H1 (cell line): ENCODE measurements around the gene GSX1. TPM values are rescaled to one million over a fixed set of nuclear protein-coding genes. Genes with fewer than 3 reads are reported as not detected.

Experiments used
- CTCF ChIA-PET: fragments of 300-600 bp; sonication (Branson Sonifier 250); formaldehyde crosslinking; loops from one replicate; lab custom pipeline; 2021; ENCODE audit not compliant: partially characterized antibody; lab: Charles Lee
- POLR2A ChIA-PET: fragments of 300-600 bp; sonication (Branson Sonifier 250); formaldehyde crosslinking; loops from one replicate; lab custom pipeline; 2021; ENCODE audit warnings: inconsistent platforms; ENCODE audit not compliant: partially characterized antibody; lab: Charles Lee
- DNase-seq, 2 experiments: peaks; one replicate each; pipeline versions ENCODE4 v3.0.0 to v3.0.0-alpha.2; 2010 to 2022; ENCODE audit warnings: low spot score in 2 of 2, low read depth in 1 of 2, mixed read lengths in 1 of 2
- FAIRE-seq: peaks from 2 replicates; lab custom pipeline; 2011; peaks lifted over from hg19 to GRCh38; lab: Jason Lieb, UNC
- H2AFZ ChIP-seq: 2 replicates; pipeline ENCODE4 v1.8.1; 2012; ENCODE audit warnings: low read length, inconsistent platforms
- H2AK5ac ChIP-seq: 2 replicates; pipeline ENCODE4 v1.6.1; 2013; ENCODE audit warnings: low read depth, low read length
- H2BK120ac ChIP-seq: replicated peaks from 2 replicates; pipeline ENCODE3; 2013; ENCODE audit warnings: low read depth, low read length, inconsistent platforms
- H2BK12ac ChIP-seq: 2 replicates; pipeline ENCODE4 v1.6.1; 2013; ENCODE audit warnings: low read depth, low read length
- H2BK15ac ChIP-seq: 2 replicates; pipeline ENCODE4 v1.6.1; 2013; ENCODE audit warnings: low read length
- H2BK20ac ChIP-seq: 2 replicates; pipeline ENCODE4 v1.6.1; 2013; ENCODE audit warnings: low read length
- H2BK5ac ChIP-seq: 2 replicates; pipeline ENCODE4 v1.6.1; 2013; ENCODE audit warnings: low read depth, low read length
- H3K14ac ChIP-seq: 2 replicates; pipeline ENCODE4 v1.6.1; 2013; ENCODE audit warnings: inconsistent platforms; ENCODE audit not compliant: insufficient read length
- H3K18ac ChIP-seq: 2 replicates; pipeline ENCODE4 v1.6.1; 2013; ENCODE audit warnings: low read length; ENCODE audit errors: extremely low read depth
- H3K23ac ChIP-seq: 2 replicates; pipeline ENCODE4 v1.6.1; 2013; ENCODE audit warnings: inconsistent platforms; ENCODE audit not compliant: insufficient read length
- H3K23me2 ChIP-seq: 2 replicates; pipeline ENCODE4 v1.6.1; 2013; ENCODE audit warnings: low read depth, low read length
- H3K27ac ChIP-seq: 2 replicates; pipeline ENCODE4 v1.6.1; 2011; ENCODE audit warnings: low read depth, low read length, inconsistent platforms
- H3K27me3 ChIP-seq, 4 experiments: replicated peaks in 1 of 4; 1 replicate in 1 of 4; 2 replicates in 3 of 4; pipeline versions ENCODE4 v1.6.1 to v1.8.1; 2011 to 2013; ENCODE audit warnings: low read length in 3 of 4, mild to moderate bottlenecking in 3 of 4, inconsistent platforms in 2 of 4, mixed read lengths in 2 of 4, moderate library complexity in 1 of 4; ENCODE audit not compliant: control insufficient read depth in 3 of 4, insufficient read depth in 3 of 4; ENCODE audit errors: extremely low read depth in 1 of 4
- H3K36me3 ChIP-seq, 4 experiments: 2 replicates each; pipeline versions ENCODE4 v1.6.1 to v1.8.1; 2011 to 2013; ENCODE audit warnings: mild to moderate bottlenecking in 4 of 4, low read length in 3 of 4, moderate library complexity in 2 of 4, control low read depth in 1 of 4, inconsistent platforms in 1 of 4; ENCODE audit not compliant: insufficient read depth in 4 of 4, control insufficient read depth in 2 of 4
- H3K4ac ChIP-seq: replicated peaks from 2 replicates; pipeline ENCODE3; 2013; ENCODE audit warnings: low read length, low read depth, mixed read lengths, inconsistent platforms; ENCODE audit not compliant: insufficient read length
- H3K4me1 ChIP-seq, 4 experiments: replicated peaks in 1 of 4; 1 replicate in 1 of 4; 2 replicates in 3 of 4; pipeline versions ENCODE4 v1.6.1 to v1.8.1; 2011 to 2013; ENCODE audit warnings: low read length in 3 of 4, inconsistent platforms in 2 of 4, mixed read lengths in 1 of 4; ENCODE audit not compliant: insufficient read depth in 4 of 4, control insufficient read depth in 3 of 4
- H3K4me2 ChIP-seq, 2 experiments: 2 replicates each; pipeline versions ENCODE4 v1.6.1 to v1.8.1; 2011 to 2013; ENCODE audit warnings: low read depth in 2 of 2, low read length in 2 of 2, control low read depth in 1 of 2, inconsistent platforms in 1 of 2, mild to moderate bottlenecking in 1 of 2; ENCODE audit not compliant: insufficient read depth in 1 of 2
- H3K4me3 ChIP-seq, 4 experiments: fragments of 200-600, 300-600 bp in 1 of 4; sonication (generic), shearing (Covaris generic), sonication (Bioruptor Twin) in 1 of 4; 2 replicates each; pipeline versions ENCODE4 v1.5.1 to v1.8.1; 2011 to 2016; ENCODE audit warnings: low read length in 4 of 4, low read depth in 3 of 4, control low read depth in 2 of 4, inconsistent platforms in 2 of 4, mild to moderate bottlenecking in 2 of 4, mixed read lengths in 1 of 4, moderate library complexity in 1 of 4; ENCODE audit not compliant: insufficient read depth in 2 of 4; ENCODE audit errors: extremely low read depth in 1 of 4
- H3K56ac ChIP-seq: replicated peaks from 2 replicates; pipeline ENCODE3; 2013; ENCODE audit warnings: low read depth, mild to moderate bottlenecking, mixed read lengths, low read length, inconsistent platforms; ENCODE audit not compliant: insufficient read length
- H3K79me1 ChIP-seq: 2 replicates; pipeline ENCODE4 v1.6.1; 2013; ENCODE audit warnings: low read depth, low read length, control low read depth
- H3K79me2 ChIP-seq, 2 experiments: 2 replicates each; pipeline versions ENCODE4 v1.6.1 to v1.8.1; 2012 to 2013; ENCODE audit warnings: low read length in 2 of 2, mild to moderate bottlenecking in 2 of 2, inconsistent platforms in 1 of 2; ENCODE audit not compliant: insufficient read depth in 2 of 2, control insufficient read depth in 1 of 2
- H3K9ac ChIP-seq, 4 experiments: replicated peaks in 1 of 4; 1 replicate in 1 of 4; 2 replicates in 3 of 4; pipeline versions ENCODE4 v1.6.1 to v1.8.1; 2011 to 2013; ENCODE audit warnings: low read depth in 3 of 4, low read length in 3 of 4, control low read depth in 2 of 4, mild to moderate bottlenecking in 2 of 4, moderate library complexity in 2 of 4, inconsistent platforms in 1 of 4; ENCODE audit errors: extremely low read depth in 1 of 4
- H3K9me3 ChIP-seq, 2 experiments: 2 replicates each; pipeline versions ENCODE4 v1.6.1 to v1.8.1; 2012 to 2013; ENCODE audit warnings: mild to moderate bottlenecking in 2 of 2, moderate library complexity in 2 of 2, control low read depth in 1 of 2, inconsistent platforms in 1 of 2, low read depth in 1 of 2, low read length in 1 of 2, mixed read lengths in 1 of 2; ENCODE audit not compliant: insufficient read depth in 2 of 2
- H4K20me1 ChIP-seq, 2 experiments: replicated peaks in 1 of 2; 2 replicates each; pipeline versions ENCODE3 to v1.8.1; 2011 to 2013; ENCODE audit warnings: inconsistent platforms in 2 of 2, low read length in 2 of 2, mild to moderate bottlenecking in 1 of 2; ENCODE audit not compliant: insufficient read depth in 2 of 2, control insufficient read depth in 1 of 2
- H4K5ac ChIP-seq: 2 replicates; pipeline ENCODE4 v1.6.1; 2013; ENCODE audit warnings: low read length, low read depth, mixed read lengths, inconsistent platforms; ENCODE audit not compliant: insufficient read length
- H4K8ac ChIP-seq: 2 replicates; pipeline ENCODE4 v1.8.0; 2013; ENCODE audit warnings: mild to moderate bottlenecking, moderate library complexity, low read length, inconsistent platforms; ENCODE audit not compliant: insufficient read depth; ENCODE audit errors: extremely low read depth
- H4K91ac ChIP-seq: replicated peaks from 2 replicates; pipeline ENCODE3; 2013; ENCODE audit warnings: low read length, mixed read lengths, inconsistent platforms; ENCODE audit not compliant: insufficient read length
- BRCA1 ChIP-seq: IDR thresholded peaks from 2 replicates; pipeline ENCODE4 v1.6.1; 2012; ENCODE audit warnings: low read depth, low read length, improper control_type of control experiment
- CEBPB ChIP-seq: IDR thresholded peaks from 2 replicates; pipeline ENCODE4 v1.6.1; 2012; ENCODE audit warnings: low read depth, low read length
- CHD1 ChIP-seq: IDR thresholded peaks from 2 replicates; pipeline ENCODE4 v1.6.1; 2012; ENCODE audit warnings: low read depth, low read length, improper control_type of control experiment
- EZH2 ChIP-seq: fragments of 200-600 bp; sonication (generic); IDR thresholded peaks from 2 replicates; pipeline ENCODE4 v1.7.1; 2012; ENCODE audit warnings: low read depth, mild to moderate bottlenecking, moderate library complexity, low read length, inconsistent platforms; ENCODE audit not compliant: severe bottlenecking
- GABPA ChIP-seq: IDR thresholded peaks from 2 replicates; pipeline ENCODE4 v1.6.1; 2011; ENCODE audit warnings: mild to moderate bottlenecking, low read length, moderate library complexity, borderline replicate concordance; ENCODE audit not compliant: insufficient read depth
- PHF8 ChIP-seq: fragments of 200-600 bp; sonication (generic); conservative IDR thresholded peaks from 2 replicates; pipeline ENCODE4 v1.7.1; 2012; ENCODE audit warnings: low read depth, mild to moderate bottlenecking, inconsistent platforms, low read length, moderate library complexity
- RFX5 ChIP-seq: IDR thresholded peaks from 2 replicates; pipeline ENCODE4 v1.6.1; 2011; ENCODE audit warnings: low read depth, low read length, improper control_type of control experiment, borderline replicate concordance
- RNF2 ChIP-seq: fragments of 200-900, 300-1000 bp; sonication (generic); IDR thresholded peaks from 2 replicates; pipeline ENCODE4 v1.7.1; 2016; ENCODE audit warnings: borderline replicate concordance, low read depth, mild to moderate bottlenecking, antibody characterized with exemption, low read length; ENCODE audit not compliant: poor library complexity, severe bottlenecking; ENCODE audit errors: missing control alignments
- SUZ12 ChIP-seq: fragments of 200-600 bp; sonication (generic); IDR thresholded peaks from 2 replicates; pipeline ENCODE4 v1.6.1; 2012; ENCODE audit warnings: mild to moderate bottlenecking, inconsistent platforms, low read length, moderate library complexity, mixed read lengths
- TAF1 ChIP-seq: IDR thresholded peaks from 2 replicates; pipeline ENCODE4 v1.6.1; 2011; ENCODE audit warnings: mild to moderate bottlenecking, low read depth, low read length
- TBP ChIP-seq: IDR thresholded peaks from 2 replicates; pipeline ENCODE4 v1.6.1; 2011; ENCODE audit warnings: low read depth, low read length, improper control_type of control experiment
- WGBS, 2 experiments: shearing (Covaris generic) in 1 of 2; methylation state at CpG; one replicate each; pipeline versions ENCODE4 v1.1.6 to v1.1.7; 2013 to 2015; ENCODE audit warnings: low lambda C conversion rate in 2 of 2, mixed read lengths in 2 of 2, inconsistent platforms in 1 of 2, low coverage in 1 of 2, missing lambda C conversion rate in 1 of 2; ENCODE audit not compliant: insufficient replicate concordance in 2 of 2, insufficient coverage in 1 of 2, insufficient read length in 1 of 2; ENCODE audit errors: extremely low coverage in 1 of 2, missing lambda C conversion rate in 1 of 2; 5-methylcytosine and 5-hydroxymethylcytosine counted together
- polyA plus RNA-seq, 7 experiments: library from polyadenylated mRNA; depleted of rRNA in 3 of 7; stranded (reverse) in 5 of 7; unstranded in 2 of 7; fragments of >200 nt in 5 of 7; fragments of 200-250 nt in 2 of 7; gene quantifications; 1 replicate in 5 of 7; 2 replicates in 1 of 7; 4 replicates in 1 of 7; pipeline versions ENCODE4 v1.2.1 to v1.2.3, GENCODE V29; 2011 to 2013; ENCODE audit warnings: missing spikeins in 2 of 7, mixed read lengths in 2 of 7
- total RNA-seq: library from RNA; stranded (reverse); fragmentation: NEBNext Ultra II Directional; extraction: Animal tissue kit (Norgen Biotek cat#: 25700); gene quantifications from 2 replicates; pipeline ENCODE4 v1.2.1, GENCODE V29; 2021

The GSX1 gene
- total and polyA plus RNA-seq, 2 of the 8 experiments (the other 6 are each of a cell fraction or from before 2014, with no cell fraction given), result not detected

DNA sequence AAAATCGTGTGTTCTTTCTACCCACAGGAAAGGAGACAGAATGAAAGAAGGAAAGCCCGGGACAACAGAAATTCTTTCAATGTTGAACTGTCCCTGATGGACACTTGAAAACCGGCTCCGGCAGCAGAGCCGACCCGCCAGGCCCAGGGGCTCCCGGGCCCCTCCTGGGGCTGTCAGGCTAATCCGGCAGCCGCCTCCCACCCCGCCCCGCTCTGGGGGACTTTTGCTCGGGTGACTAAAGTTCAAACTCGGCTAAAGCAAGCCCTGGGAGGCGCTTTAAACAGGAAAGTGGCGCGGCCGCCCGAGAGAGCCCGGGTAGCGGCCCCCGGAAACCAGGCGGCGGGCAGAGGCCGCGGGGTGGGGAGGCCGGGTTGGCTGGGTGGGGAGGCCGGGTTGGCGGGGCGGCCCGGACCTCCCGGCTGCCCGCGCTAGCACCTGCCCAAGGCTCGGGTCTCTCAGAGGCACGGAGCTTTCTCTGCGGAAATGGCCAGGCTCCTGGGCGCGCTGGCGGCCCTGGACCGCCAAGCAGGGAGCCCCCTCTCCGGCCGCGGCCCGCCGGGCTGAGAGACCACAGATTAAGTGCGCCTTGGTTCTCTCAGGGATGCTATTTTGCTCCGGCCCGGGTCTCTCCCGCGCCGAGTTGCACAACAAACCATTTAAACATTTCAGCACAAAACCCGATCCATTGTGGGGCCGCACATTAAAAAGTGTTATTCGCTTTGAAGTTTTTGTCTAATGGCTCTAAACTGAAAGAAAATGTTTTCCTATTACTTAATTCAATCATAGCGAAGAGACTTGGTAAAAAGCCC lies 2.6 kb upstream of the GSX1 start:
- no peak overlapping the region for H4K8ac ChIP-seq
- H3K36me3 ChIP-seq, result peaks cover 0 to 4% (median 0%) of the 10 kb centered on the region in 4 experiments; a peak in 1 of 8 replicates
- H4K5ac ChIP-seq, result no peak overlapping the region
- H3K4me3 ChIP-seq, result peak overlapping the region in 2 of 4 experiments; percentile 14 to 54; a peak in 3 of 8 replicates
- H2BK120ac ChIP-seq, result no peak overlapping the region
- peaks cover 71 to 80% (median 76%) of the 10 kb centered on the region in 4 experiments for H3K27me3 ChIP-seq
- no peak overlapping the region for H3K4ac ChIP-seq
- H2AFZ ChIP-seq, result no peak overlapping the region
- H3K23me2 ChIP-seq, result peaks cover 5% of the 10 kb centered on the region; the same call in 1 of the 2 replicates
- no peak overlapping the region for H4K91ac ChIP-seq
- H3K23ac ChIP-seq, result no peak overlapping the region
- H3K4me2 ChIP-seq, result peak overlapping the region; percentile 49 to 65
- H2AK5ac ChIP-seq, result no peak overlapping the region
- H3K14ac ChIP-seq, result no peak overlapping the region
- ChIA-PET POLR2A (interaction anchor here (0.9 to 1.2 kb wide), 3 partner anchors 32 to 137 kb away, joined by 3 read pairs; no protein-coding TSS in a partner anchor), CTCF (interaction anchor here (0.6 to 14.1 kb wide), 7 partner anchors 13 to 968 kb away, joined by 3 to 154 read pairs (median 3); no protein-coding TSS in a partner anchor)
- no peaks in the 10 kb centered on the region for H3K79me2 ChIP-seq
- DNase-seq, result peak in 1 of 2 experiments; percentile 63
- H2BK5ac ChIP-seq, result no peak overlapping the region
- H3K4me1 ChIP-seq, result peaks cover 5 to 31% (median 20%) of the 10 kb centered on the region in 4 experiments
- H3K79me1 ChIP-seq, result no peaks in the 10 kb centered on the region
- H2BK20ac ChIP-seq, result no peak overlapping the region
- H4K20me1 ChIP-seq, result peaks cover 20 to 30% of the 10 kb centered on the region in 2 experiments
- no peak for FAIRE-seq
- H3K56ac ChIP-seq, result no peak overlapping the region
- H2BK12ac ChIP-seq, result no peak overlapping the region
- H3K9me3 ChIP-seq, result no peaks in the 10 kb centered on the region
- no peak overlapping the region for H3K27ac ChIP-seq
- no peak overlapping the region for H3K18ac ChIP-seq
- H3K9ac ChIP-seq, result no peak overlapping the region
- H2BK15ac ChIP-seq, result no peak overlapping the region
- peak; percentile 95 for TF ChIP-seq EZH2
- no peak for TF ChIP-seq TAF1
- peak; percentile 53; the same call in 1 of the 2 replicates for TF ChIP-seq CEBPB
- TF ChIP-seq GABPA, result no peak
- TF ChIP-seq CHD1, result no peak
- no peak for TF ChIP-seq RFX5
- no peak for TF ChIP-seq BRCA1
- no peak for TF ChIP-seq PHF8
- peak; percentile 75 for TF ChIP-seq RNF2
- TF ChIP-seq TBP, result no peak
- TF ChIP-seq SUZ12, result peak; percentile 91
- 4% methylated on average over 36 of the region's 55 CpGs; no CpG with 5 or more reads in 1 of the 2 experiments for WGBS, 2 experiments
